ENCODE measurements around the gene IGF2. TPM values are rescaled to one million over a fixed set of nuclear protein-coding genes. Genes with fewer than 3 reads are reported as not detected.

The IGF2 gene
- polyA plus RNA-seq, 4 donors = 731 to 1,117 (median 878) TPM

DNA sequence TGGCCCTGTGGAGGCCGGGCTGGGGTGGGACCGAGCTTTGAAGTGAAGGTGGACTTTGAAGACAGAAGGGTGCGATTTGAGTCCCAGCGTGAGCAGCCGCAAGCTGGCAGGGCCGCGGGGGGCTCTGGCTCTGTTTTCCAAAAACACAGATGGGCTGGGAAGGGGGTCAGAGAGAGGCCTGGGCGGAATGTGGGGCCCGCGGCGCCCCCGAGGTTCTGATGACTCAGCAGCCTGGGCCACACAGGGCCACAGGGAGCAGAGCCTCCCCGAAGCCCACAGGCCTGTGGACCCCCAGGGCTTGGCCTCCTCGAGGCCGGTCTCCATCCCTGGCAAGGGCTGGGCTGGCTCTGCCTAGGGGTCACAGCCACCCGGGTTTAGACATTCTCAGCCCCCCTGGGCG is 15.7 kb upstream of the IGF2 start:
- no peak for DNase-seq (ENCODE audit: low read depth in 4 of 4, low spot score in 2 of 4)

- DNase-seq (ENCODE audit: low read depth in 4 of 4, low spot score in 2 of 4) = no peak
These were observed 15.0 kb upstream of the IGF2 start for GRCh38 chr11:2154195-2154585.

DNA sequence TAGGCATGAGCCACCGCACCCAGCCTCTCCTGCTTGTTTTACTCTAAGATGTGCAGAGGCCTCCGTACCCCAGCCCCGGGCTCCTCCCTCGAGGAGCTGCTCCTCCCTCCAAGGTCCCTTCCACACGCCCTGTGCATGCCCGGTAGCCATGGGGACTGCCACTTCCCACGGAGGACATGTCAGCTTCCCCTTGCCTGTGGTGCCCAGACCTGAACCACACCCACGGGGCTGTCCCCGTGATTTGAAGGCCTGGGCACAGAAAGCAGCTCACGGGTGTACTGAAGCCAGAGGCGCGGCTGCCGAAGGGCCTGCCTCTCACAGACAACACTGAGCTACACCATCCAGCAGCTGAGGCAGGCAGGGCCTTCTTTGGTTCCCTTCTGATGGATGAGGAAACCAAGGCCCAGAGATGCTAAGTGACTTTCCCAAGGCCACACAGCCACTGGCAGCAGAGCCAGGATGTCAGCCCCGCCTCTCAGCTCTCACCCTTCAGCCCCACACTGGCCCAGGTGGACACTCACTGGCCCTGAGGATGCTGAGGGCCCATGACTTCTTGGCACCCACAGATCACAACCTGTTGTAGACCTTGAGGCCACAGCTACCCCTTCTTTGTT is 14.5 kb upstream of the IGF2 start:
- no peak for DNase-seq (ENCODE audit: low read depth in 4 of 4, low spot score in 2 of 4)

- DNase-seq (ENCODE audit: low read depth in 4 of 4, low spot score in 2 of 4) = peak in 1 of 4 donors; percentile 78
These were observed 12.5 kb upstream of the IGF2 start for GRCh38 chr11:2151500-2152257.

GRCh38 chr11:2149864-2150847 is 11.0 kb upstream of the IGF2 start:
- DNase-seq (ENCODE audit: low read depth in 4 of 4, low spot score in 2 of 4) = no peak

GRCh38 chr11:2149460-2149859 is 10.3 kb upstream of the IGF2 start:
- DNase-seq (ENCODE audit: low read depth in 4 of 4, low spot score in 2 of 4) = no peak

DNA sequence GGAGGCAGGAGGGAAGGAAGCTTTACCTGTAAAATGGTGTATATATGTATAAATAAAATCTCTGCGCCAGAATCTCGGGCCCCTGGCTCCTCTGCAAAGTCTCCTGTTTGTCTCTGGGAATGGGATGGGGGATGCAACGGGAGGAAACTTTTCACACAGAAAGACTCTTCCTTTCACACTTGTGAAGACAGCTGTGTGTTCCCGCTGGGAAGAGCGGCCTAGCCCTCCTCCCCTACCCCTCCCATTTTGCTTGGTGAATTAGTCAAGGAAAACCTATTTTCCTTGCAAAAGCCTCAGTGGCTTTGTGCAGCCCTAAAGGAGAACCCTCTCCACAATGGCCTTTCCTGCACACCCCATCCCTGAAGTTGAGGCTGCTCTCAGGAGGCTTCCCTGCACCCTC is 9.4 kb upstream of the IGF2 start:
- DNase-seq (ENCODE audit: low read depth in 4 of 4, low spot score in 2 of 4) = no peak

- DNase-seq (ENCODE audit: low read depth in 4 of 4, low spot score in 2 of 4) = no peak
These were observed 8.2 kb upstream of the IGF2 start for GRCh38 chr11:2147391-2147790.

- no peak for DNase-seq (ENCODE audit: low read depth in 4 of 4, low spot score in 2 of 4)
These were observed 6.9 kb upstream of the IGF2 start for GRCh38 chr11:2146051-2146450.

- no peak for DNase-seq (ENCODE audit: low read depth in 4 of 4, low spot score in 2 of 4)
These were observed 5.5 kb upstream of the IGF2 start for GRCh38 chr11:2144544-2145248.

GRCh38 chr11:2143799-2144543 is 4.8 kb upstream of the IGF2 start:
- DNase-seq (ENCODE audit: low read depth in 4 of 4, low spot score in 2 of 4) = no peak

DNA sequence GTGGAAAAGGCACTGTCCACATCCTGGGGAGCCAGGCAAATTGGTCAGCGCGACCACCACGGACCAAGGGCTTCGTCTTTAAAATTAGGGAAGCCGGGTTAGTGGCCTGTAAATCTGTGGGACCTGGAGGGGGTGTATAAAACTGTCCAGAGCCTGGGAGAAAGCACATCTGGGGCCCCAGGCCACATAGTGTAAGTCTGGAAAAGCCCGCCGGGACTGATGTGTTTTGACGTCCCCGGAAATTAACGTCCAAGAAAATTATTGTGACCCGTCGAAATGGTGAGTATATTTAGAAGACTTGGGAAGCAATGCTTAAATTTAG is 4.2 kb upstream of the IGF2 start:
- no peak for DNase-seq (ENCODE audit: low read depth in 4 of 4, low spot score in 2 of 4)

- DNase-seq (ENCODE audit: low read depth in 4 of 4, low spot score in 2 of 4) = no peak
These were observed 3.6 kb upstream of the IGF2 start for GRCh38 chr11:2142762-2143202.

DNA sequence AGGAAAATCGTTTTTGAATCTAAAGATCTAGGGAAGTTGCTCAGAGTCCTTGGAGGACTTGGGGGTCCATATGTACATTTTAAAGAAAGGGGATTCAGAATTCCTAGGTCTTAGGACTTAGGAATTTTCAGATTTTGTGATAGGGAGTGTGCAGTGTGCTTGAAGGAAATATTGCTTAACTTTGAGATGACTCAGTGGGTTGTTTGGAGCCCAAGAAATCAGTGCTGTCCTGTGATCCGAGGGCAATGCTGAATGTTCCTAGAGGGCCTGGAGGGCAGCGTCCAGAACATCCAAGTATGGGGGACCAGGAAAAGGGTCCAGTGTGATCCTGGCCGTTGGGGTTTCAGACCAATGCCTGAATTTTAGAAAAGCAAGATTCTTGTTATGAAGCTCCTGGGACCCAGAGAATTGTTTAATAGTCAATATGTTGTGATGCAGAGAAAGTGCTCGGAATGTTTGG is 3.1 kb upstream of the IGF2 start:
- DNase-seq (ENCODE audit: low read depth in 4 of 4, low spot score in 2 of 4) = no peak

DNA sequence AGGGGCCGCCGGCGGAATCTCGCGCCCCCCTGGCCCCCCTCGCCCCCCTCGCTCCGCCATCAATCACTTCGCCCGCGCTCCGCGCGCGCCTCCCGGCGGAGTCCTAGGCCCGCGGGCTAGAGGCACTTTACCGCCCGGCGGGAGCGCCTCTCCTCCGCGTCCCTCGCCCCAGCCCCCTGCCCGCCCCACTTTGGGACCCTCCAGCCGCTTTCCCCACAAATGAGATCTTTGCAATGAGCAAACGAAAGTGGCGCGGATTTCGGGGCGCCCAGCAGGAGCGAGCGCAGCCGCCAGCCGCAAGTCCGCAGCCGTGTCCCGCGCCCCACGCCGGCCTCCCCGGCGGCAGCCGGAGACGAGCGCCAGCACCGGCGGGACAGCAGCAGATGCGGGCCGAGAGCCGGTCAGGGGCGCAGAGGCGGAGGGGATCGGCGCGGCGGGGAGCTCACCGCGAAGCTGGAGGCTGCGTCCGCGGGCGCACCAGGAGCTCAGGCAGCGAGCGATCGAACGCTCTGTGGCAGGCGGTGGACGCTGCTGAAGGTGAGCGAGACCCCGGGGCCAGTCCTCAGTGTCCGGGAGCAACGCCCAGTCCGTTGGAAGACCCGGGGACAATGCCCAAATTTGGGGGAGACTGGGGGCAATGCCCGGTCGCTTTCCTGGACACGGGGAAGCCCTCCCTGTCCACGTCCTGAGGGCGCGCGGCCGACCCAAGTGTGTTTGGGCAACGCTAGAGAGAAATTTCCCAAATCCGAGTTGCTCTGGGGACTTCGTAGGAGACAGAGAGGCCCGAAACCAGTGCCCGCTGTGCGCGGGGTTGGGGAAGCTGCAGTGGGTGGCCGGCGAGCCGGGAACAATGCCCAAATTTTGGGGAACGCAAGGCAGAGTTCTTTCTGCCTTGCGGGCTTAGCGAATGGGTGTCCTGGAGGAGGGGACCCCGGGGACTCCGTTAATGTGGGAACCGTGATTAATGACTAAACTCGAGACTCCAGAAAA is 1.5 kb upstream of the IGF2 start:
- DNase-seq (ENCODE audit: low read depth in 4 of 4, low spot score in 2 of 4) = no peak

GRCh38 chr11:2139621-2140337 is 590 bp upstream of the IGF2 start:
- DNase-seq (ENCODE audit: low read depth in 4 of 4, low spot score in 2 of 4) = no peak

GRCh38 chr11:2138431-2139122 is 612 bp downstream of the IGF2 start:
- DNase-seq (ENCODE audit: low read depth in 4 of 4, low spot score in 2 of 4) = no peak

- no peak for DNase-seq (ENCODE audit: low read depth in 4 of 4, low spot score in 2 of 4)
These were observed 1.1 kb downstream of the IGF2 start for GRCh38 chr11:2138068-2138430.

Measured in left renal cortex interstitium (tissue), 4 donors.